ENCODE measurements around the gene FBXO10.

FBXO10 gene

GRCh38 chr9:37496020-37496419 is 80.2 kb downstream of the FBXO10 start:
- no peak overlapping the region for H3K27ac ChIP-seq (ENCODE audit: low read length)
- TF ChIP-seq CTCF (IDR thresholded peaks at IDR 0.05; ENCODE audit: low read depth, low read length): no peak
- TF ChIP-seq EZH2phosphoT487 (IDR thresholded peaks at IDR 0.05; ENCODE audit: low read depth): no peak
- H4K20me1 ChIP-seq (ENCODE audit: insufficient read depth, low read length): no peaks in the 10 kb centered on the region
- no peaks in the 10 kb centered on the region for H3K27me3 ChIP-seq (ENCODE audit: low read depth, low read length)
- H3K79me2 ChIP-seq (ENCODE audit: low read length): peaks cover 8% of the 10 kb centered on the region
- H3K4me2 ChIP-seq (ENCODE audit: low read length): no peak overlapping the region
- peaks cover 64% of the 10 kb centered on the region for H3K36me3 ChIP-seq (replicated peaks; ENCODE audit: low read depth, low read length)
- H3K4me3 ChIP-seq (ENCODE audit: low read length): no peak overlapping the region
- no peaks in the 10 kb centered on the region for H3K9me3 ChIP-seq (ENCODE audit: insufficient read depth, low read length)
- H3K4me1 ChIP-seq (ENCODE audit: low read length): no peaks in the 10 kb centered on the region
- H2AFZ ChIP-seq (ENCODE audit: low read depth, low read length): no peak overlapping the region
- no peak overlapping the region for H3K9ac ChIP-seq (ENCODE audit: low read length)

- no peaks in the 10 kb centered on the region for H4K20me1 ChIP-seq (ENCODE audit: insufficient read depth, low read length)
- H3K79me2 ChIP-seq (ENCODE audit: low read length): peaks cover 8% of the 10 kb centered on the region
- no peaks in the 10 kb centered on the region for H3K27me3 ChIP-seq (ENCODE audit: low read depth, low read length)
- no peaks in the 10 kb centered on the region for H3K9me3 ChIP-seq (ENCODE audit: insufficient read depth, low read length)
- H3K4me1 ChIP-seq (ENCODE audit: low read length): no peaks in the 10 kb centered on the region
- no peak overlapping the region for H3K4me2 ChIP-seq (ENCODE audit: low read length)
- H3K36me3 ChIP-seq (replicated peaks; ENCODE audit: low read depth, low read length): peaks cover 62% of the 10 kb centered on the region
- no peak overlapping the region for H3K4me3 ChIP-seq (ENCODE audit: low read length)
- H3K27ac ChIP-seq (ENCODE audit: low read length): no peak overlapping the region
- TF ChIP-seq EZH2phosphoT487 (IDR thresholded peaks at IDR 0.05; ENCODE audit: low read depth) (no peak), CTCF (IDR thresholded peaks at IDR 0.05; ENCODE audit: low read depth, low read length) (no peak)
- H2AFZ ChIP-seq (ENCODE audit: low read depth, low read length): no peak overlapping the region
- H3K9ac ChIP-seq (ENCODE audit: low read length): no peak overlapping the region
Measured at GRCh38 chr9:37495571-37495970, 80.6 kb downstream of the FBXO10 start.

GRCh38 chr9:37491939-37492338 is 84.2 kb downstream of the FBXO10 start:
- Histone ChIP-seq H3K4me2 (ENCODE audit: low read length) (no peak overlapping the region), H3K27ac (ENCODE audit: low read length) (no peak overlapping the region), H2AFZ (ENCODE audit: low read depth, low read length) (no peak overlapping the region), H3K4me1 (ENCODE audit: low read length) (peaks cover 8% of the 10 kb centered on the region), H3K79me2 (ENCODE audit: low read length) (peaks cover 23% of the 10 kb centered on the region), H3K9me3 (ENCODE audit: insufficient read depth, low read length) (no peaks in the 10 kb centered on the region), H4K20me1 (ENCODE audit: insufficient read depth, low read length) (no peaks in the 10 kb centered on the region), H3K4me3 (ENCODE audit: low read length) (no peak overlapping the region), H3K27me3 (ENCODE audit: low read depth, low read length) (no peaks in the 10 kb centered on the region), H3K9ac (ENCODE audit: low read length) (no peak overlapping the region), H3K36me3 (replicated peaks; ENCODE audit: low read depth, low read length) (peaks cover 57% of the 10 kb centered on the region)
- TF ChIP-seq EZH2phosphoT487 (IDR thresholded peaks at IDR 0.05; ENCODE audit: low read depth) (no peak), CTCF (IDR thresholded peaks at IDR 0.05; ENCODE audit: low read depth, low read length) (no peak)

GRCh38 chr9:37486616-37487548 is 89.3 kb downstream of the FBXO10 start:
- Histone ChIP-seq H3K27me3 (ENCODE audit: low read depth, low read length) (peaks cover under 1% of the 10 kb centered on the region; the same call in 1 of the 2 replicates), H3K79me2 (ENCODE audit: low read length) (peaks cover 35% of the 10 kb centered on the region), H2AFZ (ENCODE audit: low read depth, low read length) (no peak overlapping the region), H3K4me3 (ENCODE audit: low read length) (peak overlapping the region; percentile 98), H3K36me3 (replicated peaks; ENCODE audit: low read depth, low read length) (peaks cover 20% of the 10 kb centered on the region), H3K4me1 (ENCODE audit: low read length) (peaks cover 18% of the 10 kb centered on the region), H3K4me2 (ENCODE audit: low read length) (peak overlapping the region; percentile 96), H3K27ac (ENCODE audit: low read length) (0 out of 2 replicates have a peak overlapping the region, but pooled peaks have one; percentile 3), H4K20me1 (ENCODE audit: insufficient read depth, low read length) (no peaks in the 10 kb centered on the region), H3K9me3 (ENCODE audit: insufficient read depth, low read length) (no peaks in the 10 kb centered on the region), H3K9ac (ENCODE audit: low read length) (peak overlapping the region; percentile 92)
- TF ChIP-seq EZH2phosphoT487 (IDR thresholded peaks at IDR 0.05; ENCODE audit: low read depth) (no peak), CTCF (IDR thresholded peaks at IDR 0.05; ENCODE audit: low read depth, low read length) (no peak)

Measured in OCI-LY3 (cell line).